ENCODE data around the gene C4orf54.

- TF ChIP-seq CTCF (IDR thresholded peaks at IDR 0.05; ENCODE audit: low read depth, low read length, poor library complexity, severe bottlenecking) (no peak), EZH2phosphoT487 (IDR thresholded peaks at IDR 0.05; ENCODE audit: borderline replicate concordance, low read length) (no peak)
These were observed 13.2 kb downstream of the C4orf54 start for GRCh38 chr4:99644453-99644852.

Data from DOHH2 (cell line).